ENCODE data around the gene PCDHB9.
"Not testable (repeated sequence)": the region's sequence is repeated elsewhere in the genome, so short reads cannot be mapped to it uniquely, and the experiment has no call there.

The PCDHB9 gene

DNA sequence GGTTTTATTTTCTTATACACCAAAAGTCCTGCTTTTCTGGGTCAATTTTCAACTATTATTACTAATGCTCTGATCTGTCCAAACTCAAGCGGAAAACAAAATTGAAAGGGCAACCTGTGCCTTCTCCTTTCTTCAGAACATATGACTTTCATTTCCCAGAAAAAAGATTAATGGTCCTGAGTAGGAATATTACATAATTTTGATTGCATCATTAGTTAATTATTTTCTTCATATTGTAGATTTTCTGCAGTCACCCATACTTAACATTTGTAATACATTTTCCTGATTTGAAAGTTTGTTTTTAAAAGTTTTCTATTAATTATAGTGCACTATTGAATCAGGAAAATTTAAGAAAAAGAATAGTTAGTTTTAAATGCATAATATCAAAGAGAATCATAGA, 11.0 kb upstream of the PCDHB9 start:
- H3K4me1 ChIP-seq (ENCODE audit: insufficient read depth, low read length, poor library complexity, severe bottlenecking): no peaks in the 10 kb centered on the region
- H3K4me3 ChIP-seq (ENCODE audit: low read length, poor library complexity, severe bottlenecking): no peak overlapping the region
- no peaks in the 10 kb centered on the region for H3F3A ChIP-seq (ENCODE audit: low read depth)
- TF ChIP-seq, protein P1, sequence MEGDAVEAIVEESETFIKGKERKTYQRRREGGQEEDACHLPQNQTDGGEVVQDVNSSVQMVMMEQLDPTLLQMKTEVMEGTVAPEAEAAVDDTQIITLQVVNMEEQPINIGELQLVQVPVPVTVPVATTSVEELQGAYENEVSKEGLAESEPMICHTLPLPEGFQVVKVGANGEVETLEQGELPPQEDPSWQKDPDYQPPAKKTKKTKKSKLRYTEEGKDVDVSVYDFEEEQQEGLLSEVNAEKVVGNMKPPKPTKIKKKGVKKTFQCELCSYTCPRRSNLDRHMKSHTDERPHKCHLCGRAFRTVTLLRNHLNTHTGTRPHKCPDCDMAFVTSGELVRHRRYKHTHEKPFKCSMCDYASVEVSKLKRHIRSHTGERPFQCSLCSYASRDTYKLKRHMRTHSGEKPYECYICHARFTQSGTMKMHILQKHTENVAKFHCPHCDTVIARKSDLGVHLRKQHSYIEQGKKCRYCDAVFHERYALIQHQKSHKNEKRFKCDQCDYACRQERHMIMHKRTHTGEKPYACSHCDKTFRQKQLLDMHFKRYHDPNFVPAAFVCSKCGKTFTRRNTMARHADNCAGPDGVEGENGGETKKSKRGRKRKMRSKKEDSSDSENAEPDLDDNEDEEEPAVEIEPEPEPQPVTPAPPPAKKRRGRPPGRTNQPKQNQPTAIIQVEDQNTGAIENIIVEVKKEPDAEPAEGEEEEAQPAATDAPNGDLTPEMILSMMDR (conservative IDR thresholded peaks at IDR 0.05; ENCODE audit: low read length): no peak
- TF ChIP-seq EZH2phosphoT487 (IDR thresholded peaks at IDR 0.05; ENCODE audit: borderline replicate concordance): no peak
- no peak overlapping the region for H3K4me2 ChIP-seq (ENCODE audit: low read depth, low read length, poor library complexity, severe bottlenecking)
- no peaks in the 10 kb centered on the region for H4K20me1 ChIP-seq (ENCODE audit: insufficient read depth, low read length, poor library complexity, severe bottlenecking)
- H3K9ac ChIP-seq (ENCODE audit: low read depth, low read length, poor library complexity, severe bottlenecking): no peak overlapping the region
- no peaks in the 10 kb centered on the region for H3K27me3 ChIP-seq (ENCODE audit: insufficient read depth, low read length, poor library complexity, severe bottlenecking)
- no peaks in the 10 kb centered on the region for H3K9me2 ChIP-seq (replicated peaks; ENCODE audit: low read depth, low read length)
- no peak overlapping the region for H2AFZ ChIP-seq (ENCODE audit: low read length)
- H3K79me2 ChIP-seq (ENCODE audit: insufficient read depth, low read length): no peaks in the 10 kb centered on the region
- H3K9me3 ChIP-seq (ENCODE audit: insufficient read depth, low read depth, low read length): no peaks in the 10 kb centered on the region
- H3K36me3 ChIP-seq (ENCODE audit: insufficient read depth, low read length): no peaks in the 10 kb centered on the region

DNA sequence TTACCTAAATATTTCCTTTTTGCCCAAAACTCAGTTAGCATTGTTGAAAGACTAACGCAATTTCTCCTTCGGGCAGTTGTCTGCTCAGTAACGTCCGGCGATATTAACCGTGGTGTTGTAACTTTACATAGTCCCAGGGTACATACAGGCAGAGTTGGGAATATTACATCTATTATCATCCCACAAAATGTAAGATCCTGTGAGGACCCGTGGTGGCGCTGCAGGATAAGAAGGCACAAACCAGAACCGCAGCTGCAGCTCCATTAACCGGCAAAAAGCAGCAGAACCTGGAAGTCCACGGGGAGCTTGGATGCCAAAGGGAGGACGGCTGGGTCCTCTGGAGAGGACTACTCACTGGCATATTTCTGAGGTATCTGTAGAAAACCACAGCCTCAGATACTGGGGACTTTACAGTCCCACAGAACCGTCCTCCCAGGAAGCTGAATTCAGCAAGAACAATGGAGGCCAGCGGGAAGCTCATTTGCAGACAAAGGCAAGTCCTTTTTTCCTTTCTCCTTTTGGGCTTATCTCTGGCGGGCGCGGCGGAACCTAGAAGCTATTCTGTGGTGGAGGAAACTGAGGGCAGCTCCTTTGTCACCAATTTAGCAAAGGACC, 9.3 kb upstream of the PCDHB9 start, which contains the start of gene PCDHB8:
TSS of gene PCDHB8 (plus strand) at position 214 of the 615 bp plus-strand sequence. CDS start at position 459, 245 bp downstream.
- H3K4me1 ChIP-seq (ENCODE audit: insufficient read depth, low read length, poor library complexity, severe bottlenecking); H2AFZ ChIP-seq (ENCODE audit: low read length): not testable (repeated sequence)

DNA sequence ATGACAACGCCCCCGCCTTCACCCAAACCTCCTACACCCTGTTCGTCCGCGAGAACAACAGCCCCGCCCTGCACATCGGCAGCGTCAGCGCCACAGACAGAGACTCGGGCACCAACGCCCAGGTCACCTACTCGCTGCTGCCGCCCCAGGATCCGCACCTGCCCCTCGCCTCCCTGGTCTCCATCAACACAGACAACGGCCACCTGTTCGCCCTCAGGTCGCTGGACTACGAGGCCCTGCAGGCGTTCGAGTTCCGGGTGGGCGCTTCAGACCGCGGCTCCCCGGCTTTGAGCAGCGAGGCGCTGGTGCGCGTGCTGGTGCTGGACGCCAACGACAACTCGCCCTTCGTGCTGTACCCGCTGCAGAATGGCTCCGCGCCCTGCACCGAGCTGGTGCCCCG, 7.6 kb upstream of the PCDHB9 start:
- H3K27me3 ChIP-seq (ENCODE audit: insufficient read depth, low read length, poor library complexity, severe bottlenecking); H3K9me3 ChIP-seq (ENCODE audit: insufficient read depth, low read depth, low read length); H3K79me2 ChIP-seq (ENCODE audit: insufficient read depth, low read length); H3K9ac ChIP-seq (ENCODE audit: low read depth, low read length, poor library complexity, severe bottlenecking); H2AFZ ChIP-seq (ENCODE audit: low read length); H3K36me3 ChIP-seq (ENCODE audit: insufficient read depth, low read length); H3K4me2 ChIP-seq (ENCODE audit: low read depth, low read length, poor library complexity, severe bottlenecking); H3K9me2 ChIP-seq (replicated peaks; ENCODE audit: low read depth, low read length); H3K4me1 ChIP-seq (ENCODE audit: insufficient read depth, low read length, poor library complexity, severe bottlenecking); H3F3A ChIP-seq (ENCODE audit: low read depth); H3K4me3 ChIP-seq (ENCODE audit: low read length, poor library complexity, severe bottlenecking); H4K20me1 ChIP-seq (ENCODE audit: insufficient read depth, low read length, poor library complexity, severe bottlenecking): not testable (repeated sequence)

More for the DNA sequence above, 9.3 kb upstream of the PCDHB9 start, which contains the start of gene PCDHB8:
- H3K9ac ChIP-seq (ENCODE audit: low read depth, low read length, poor library complexity, severe bottlenecking); H3K27me3 ChIP-seq (ENCODE audit: insufficient read depth, low read length, poor library complexity, severe bottlenecking); H3K9me2 ChIP-seq (replicated peaks; ENCODE audit: low read depth, low read length); H4K20me1 ChIP-seq (ENCODE audit: insufficient read depth, low read length, poor library complexity, severe bottlenecking); H3K79me2 ChIP-seq (ENCODE audit: insufficient read depth, low read length); H3K36me3 ChIP-seq (ENCODE audit: insufficient read depth, low read length); H3F3A ChIP-seq (ENCODE audit: low read depth); H3K9me3 ChIP-seq (ENCODE audit: insufficient read depth, low read depth, low read length); H3K4me2 ChIP-seq (ENCODE audit: low read depth, low read length, poor library complexity, severe bottlenecking); H3K4me3 ChIP-seq (ENCODE audit: low read length, poor library complexity, severe bottlenecking): not testable (repeated sequence)

DNA sequence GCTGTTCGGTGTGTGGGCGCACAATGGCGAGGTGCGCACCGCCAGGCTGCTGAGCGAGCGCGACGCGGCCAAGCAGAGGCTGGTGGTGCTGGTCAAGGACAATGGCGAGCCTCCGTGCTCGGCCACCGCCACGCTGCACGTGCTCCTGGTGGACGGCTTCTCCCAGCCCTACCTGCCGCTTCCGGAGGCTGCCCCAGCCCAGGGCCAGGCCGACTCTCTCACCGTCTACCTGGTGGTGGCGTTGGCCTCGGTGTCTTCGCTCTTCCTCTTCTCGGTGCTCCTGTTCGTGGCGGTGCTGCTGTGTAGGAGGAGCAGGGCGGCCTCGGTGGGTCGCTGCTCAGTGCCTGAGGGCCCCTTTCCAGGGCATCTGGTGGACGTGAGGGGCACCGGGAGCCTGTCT, 7.1 kb upstream of the PCDHB9 start:
- not testable (repeated sequence) for H4K20me1 ChIP-seq (ENCODE audit: insufficient read depth, low read length, poor library complexity, severe bottlenecking)

More for the DNA sequence above, 7.1 kb upstream of the PCDHB9 start:
- H3K79me2 ChIP-seq (ENCODE audit: insufficient read depth, low read length); H3K4me2 ChIP-seq (ENCODE audit: low read depth, low read length, poor library complexity, severe bottlenecking); H3K27me3 ChIP-seq (ENCODE audit: insufficient read depth, low read length, poor library complexity, severe bottlenecking); H3K9ac ChIP-seq (ENCODE audit: low read depth, low read length, poor library complexity, severe bottlenecking); H3K9me2 ChIP-seq (replicated peaks; ENCODE audit: low read depth, low read length); H3K4me3 ChIP-seq (ENCODE audit: low read length, poor library complexity, severe bottlenecking); H3K36me3 ChIP-seq (ENCODE audit: insufficient read depth, low read length); H3K9me3 ChIP-seq (ENCODE audit: insufficient read depth, low read depth, low read length); H3F3A ChIP-seq (ENCODE audit: low read depth); H3K4me1 ChIP-seq (ENCODE audit: insufficient read depth, low read length, poor library complexity, severe bottlenecking); H2AFZ ChIP-seq (ENCODE audit: low read length): not testable (repeated sequence)

All from Loucy (cell line).